ENCODE data around the gene MAU2. TPM values are rescaled to one million over a fixed set of nuclear protein-coding genes. Genes with fewer than 3 reads are reported as not detected.

MAU2 gene
- total and polyA plus RNA-seq, 2 experiments from 2014 or later: 18.9 to 62.2 TPM

DNA sequence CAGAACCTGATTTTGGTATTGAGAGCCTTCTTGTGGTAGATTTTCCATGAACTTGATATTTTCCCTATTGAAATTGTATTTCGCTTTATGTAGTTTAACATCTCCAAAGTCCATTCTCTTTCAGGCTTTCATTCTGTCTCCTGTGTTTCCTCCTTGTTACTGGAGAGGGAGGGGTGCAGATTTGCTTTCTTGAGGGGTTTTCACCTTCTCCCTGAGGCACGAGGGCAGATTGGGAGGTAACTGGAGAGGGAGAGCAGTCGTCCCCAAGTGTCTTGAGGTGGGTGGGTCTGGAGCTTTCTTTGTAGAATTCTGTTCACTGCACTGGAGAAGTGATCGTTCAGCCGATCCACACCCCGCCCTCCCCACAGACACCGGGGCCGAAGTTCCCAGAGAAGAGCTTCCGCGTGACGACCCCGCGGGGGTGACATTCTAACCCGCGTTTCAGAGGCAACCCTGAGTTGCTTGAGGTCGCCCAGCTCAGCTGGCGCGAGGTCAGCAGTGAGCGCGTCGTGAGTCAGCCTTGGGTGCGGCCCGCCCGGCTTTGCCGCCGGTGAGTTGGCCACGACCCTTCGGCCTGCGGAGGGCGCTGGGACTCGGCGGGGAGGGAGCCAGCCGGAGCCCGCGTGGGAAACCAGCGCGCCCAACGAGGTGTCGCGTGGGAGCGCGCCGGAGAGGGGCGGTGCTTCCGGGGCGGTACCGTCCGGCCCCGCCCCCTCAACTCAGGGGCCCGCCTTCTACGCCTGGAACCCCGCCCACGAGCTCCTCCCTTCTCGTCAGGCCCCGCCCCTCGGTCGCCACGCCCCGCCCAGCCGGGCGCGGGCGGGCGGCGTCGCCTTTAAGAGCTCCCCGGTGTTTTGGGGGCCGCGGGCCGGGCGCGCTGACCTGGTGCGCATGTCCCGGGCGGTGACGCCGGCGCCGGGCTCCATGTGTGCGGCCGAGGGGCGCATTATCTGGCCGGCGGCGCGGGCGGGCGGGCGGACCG is 84.5 kb downstream of the MAU2 start, which contains the start of gene GATAD2A (continued):
- TF ChIP-seq, protein P1, sequence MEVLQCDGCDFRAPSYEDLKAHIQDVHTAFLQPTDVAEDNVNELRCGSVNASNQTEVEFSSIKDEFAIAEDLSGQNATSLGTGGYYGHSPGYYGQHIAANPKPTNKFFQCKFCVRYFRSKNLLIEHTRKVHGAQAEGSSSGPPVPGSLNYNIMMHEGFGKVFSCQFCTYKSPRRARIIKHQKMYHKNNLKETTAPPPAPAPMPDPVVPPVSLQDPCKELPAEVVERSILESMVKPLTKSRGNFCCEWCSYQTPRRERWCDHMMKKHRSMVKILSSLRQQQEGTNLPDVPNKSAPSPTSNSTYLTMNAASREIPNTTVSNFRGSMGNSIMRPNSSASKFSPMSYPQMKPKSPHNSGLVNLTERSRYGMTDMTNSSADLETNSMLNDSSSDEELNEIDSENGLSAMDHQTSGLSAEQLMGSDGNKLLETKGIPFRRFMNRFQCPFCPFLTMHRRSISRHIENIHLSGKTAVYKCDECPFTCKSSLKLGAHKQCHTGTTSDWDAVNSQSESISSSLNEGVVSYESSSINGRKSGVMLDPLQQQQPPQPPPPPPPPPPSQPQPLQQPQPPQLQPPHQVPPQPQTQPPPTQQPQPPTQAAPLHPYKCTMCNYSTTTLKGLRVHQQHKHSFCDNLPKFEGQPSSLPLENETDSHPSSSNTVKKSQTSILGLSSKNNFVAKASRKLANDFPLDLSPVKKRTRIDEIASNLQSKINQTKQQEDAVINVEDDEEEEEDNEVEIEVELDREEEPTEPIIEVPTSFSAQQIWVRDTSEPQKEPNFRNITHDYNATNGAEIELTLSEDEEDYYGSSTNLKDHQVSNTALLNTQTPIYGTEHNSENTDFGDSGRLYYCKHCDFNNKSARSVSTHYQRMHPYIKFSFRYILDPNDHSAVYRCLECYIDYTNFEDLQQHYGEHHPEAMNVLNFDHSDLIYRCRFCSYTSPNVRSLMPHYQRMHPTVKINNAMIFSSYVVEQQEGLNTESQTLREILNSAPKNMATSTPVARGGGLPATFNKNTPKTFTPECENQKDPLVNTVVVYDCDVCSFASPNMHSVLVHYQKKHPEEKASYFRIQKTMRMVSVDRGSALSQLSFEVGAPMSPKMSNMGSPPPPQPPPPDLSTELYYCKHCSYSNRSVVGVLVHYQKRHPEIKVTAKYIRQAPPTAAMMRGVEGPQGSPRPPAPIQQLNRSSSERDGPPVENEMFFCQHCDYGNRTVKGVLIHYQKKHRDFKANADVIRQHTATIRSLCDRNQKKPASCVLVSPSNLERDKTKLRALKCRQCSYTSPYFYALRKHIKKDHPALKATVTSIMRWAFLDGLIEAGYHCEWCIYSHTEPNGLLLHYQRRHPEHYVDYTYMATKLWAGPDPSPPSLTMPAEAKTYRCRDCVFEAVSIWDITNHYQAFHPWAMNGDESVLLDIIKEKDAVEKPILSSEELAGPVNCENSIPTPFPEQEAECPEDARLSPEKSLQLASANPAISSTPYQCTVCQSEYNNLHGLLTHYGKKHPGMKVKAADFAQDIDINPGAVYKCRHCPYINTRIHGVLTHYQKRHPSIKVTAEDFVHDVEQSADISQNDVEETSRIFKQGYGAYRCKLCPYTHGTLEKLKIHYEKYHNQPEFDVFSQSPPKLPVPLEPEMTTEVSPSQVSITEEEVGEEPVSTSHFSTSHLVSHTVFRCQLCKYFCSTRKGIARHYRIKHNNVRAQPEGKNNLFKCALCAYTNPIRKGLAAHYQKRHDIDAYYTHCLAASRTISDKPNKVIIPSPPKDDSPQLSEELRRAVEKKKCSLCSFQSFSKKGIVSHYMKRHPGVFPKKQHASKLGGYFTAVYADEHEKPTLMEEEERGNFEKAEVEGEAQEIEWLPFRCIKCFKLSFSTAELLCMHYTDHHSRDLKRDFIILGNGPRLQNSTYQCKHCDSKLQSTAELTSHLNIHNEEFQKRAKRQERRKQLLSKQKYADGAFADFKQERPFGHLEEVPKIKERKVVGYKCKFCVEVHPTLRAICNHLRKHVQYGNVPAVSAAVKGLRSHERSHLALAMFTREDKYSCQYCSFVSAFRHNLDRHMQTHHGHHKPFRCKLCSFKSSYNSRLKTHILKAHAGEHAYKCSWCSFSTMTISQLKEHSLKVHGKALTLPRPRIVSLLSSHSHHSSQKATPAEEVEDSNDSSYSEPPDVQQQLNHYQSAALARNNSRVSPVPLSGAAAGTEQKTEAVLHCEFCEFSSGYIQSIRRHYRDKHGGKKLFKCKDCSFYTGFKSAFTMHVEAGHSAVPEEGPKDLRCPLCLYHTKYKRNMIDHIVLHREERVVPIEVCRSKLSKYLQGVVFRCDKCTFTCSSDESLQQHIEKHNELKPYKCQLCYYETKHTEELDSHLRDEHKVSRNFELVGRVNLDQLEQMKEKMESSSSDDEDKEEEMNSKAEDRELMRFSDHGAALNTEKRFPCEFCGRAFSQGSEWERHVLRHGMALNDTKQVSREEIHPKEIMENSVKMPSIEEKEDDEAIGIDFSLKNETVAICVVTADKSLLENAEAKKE (CRISPR knock-in tag; IDR thresholded peaks at IDR 0.05): no peak
- no peak for TF ChIP-seq NANOG (IDR thresholded peaks at IDR 0.05; ENCODE audit: borderline replicate concordance)
- peak; percentile 22; the same call in 1 of the 2 replicates for TF ChIP-seq CREB1 (CRISPR knock-in tag; IDR thresholded peaks at IDR 0.05; ENCODE audit: low read depth)
- TF ChIP-seq POLR2AphosphoS5 (IDR thresholded peaks at IDR 0.05; ENCODE audit: low read depth): peak; percentile 69
- TF ChIP-seq ZNF114 (CRISPR knock-in tag; IDR thresholded peaks at IDR 0.05): no peak
- no peak for TF ChIP-seq EZH2phosphoT487 (IDR thresholded peaks at IDR 0.05; ENCODE audit: unreplicated experiment)
- no peak for TF ChIP-seq REST (IDR thresholded peaks at IDR 0.05; ENCODE audit: unreplicated experiment)
